ENCODE measurements around the gene S100A3.

GRCh38 chr1:153556348-153556747 lies 7.3 kb upstream of the S100A3 start:
- TF ChIP-seq CTCF (IDR thresholded peaks at IDR 0.05 in 4 of 5, conservative IDR thresholded peaks at IDR 0.05 in 1 of 5) (no peak), POLR2A (IDR thresholded peaks at IDR 0.05) (no peak)
